ENCODE data around the gene POLG.
A peak's percentile ranks its signal among the peaks of the same experiment; 100 is the strongest.

POLG gene

GRCh38 chr15:89303986-89304385 lies 30.6 kb downstream of the POLG start:
- H3K4me3 Mint-ChIP-seq, result no peak overlapping the region
- H3K4me1 Mint-ChIP-seq, result no peaks in the 10 kb centered on the region
- no peaks in the 10 kb centered on the region for H3K9me3 Mint-ChIP-seq
- H3K36me3 Mint-ChIP-seq (ENCODE audit: low read depth), result peaks cover 59% of the 10 kb centered on the region
- no peak for TF ChIP-seq CTCF (IDR thresholded peaks at IDR 0.05; ENCODE audit: unreplicated experiment in 3 of 3)
- H3K27ac Mint-ChIP-seq, result no peak overlapping the region
- no peaks in the 10 kb centered on the region for H3K27me3 Mint-ChIP-seq (ENCODE audit: low read depth)

GRCh38 chr15:89301304-89302089 lies 33.1 kb downstream of the POLG start:
- Mint-ChIP-seq H3K27ac (no peak overlapping the region), H3K9me3 (peaks cover 7% of the 10 kb centered on the region), H3K4me3 (no peak overlapping the region)

GRCh38 chr15:89299896-89300295 lies 34.7 kb downstream of the POLG start:
- Mint-ChIP-seq H3K9me3 (peaks cover 7% of the 10 kb centered on the region), H3K4me1 (no peaks in the 10 kb centered on the region), H3K36me3 (ENCODE audit: low read depth) (peaks cover 57% of the 10 kb centered on the region), H3K27ac (no peak overlapping the region), H3K4me3 (no peak overlapping the region), H3K27me3 (ENCODE audit: low read depth) (no peaks in the 10 kb centered on the region)
- peak in 2 of 3 experiments; percentile 8 to 26 for TF ChIP-seq CTCF (IDR thresholded peaks at IDR 0.05; ENCODE audit: unreplicated experiment in 3 of 3)

More at GRCh38 chr15:89301304-89302089, 33.1 kb downstream of the POLG start:
- no peaks in the 10 kb centered on the region for H3K27me3 Mint-ChIP-seq (ENCODE audit: low read depth)
- no peak for TF ChIP-seq CTCF (IDR thresholded peaks at IDR 0.05; ENCODE audit: unreplicated experiment in 3 of 3)
- no peaks in the 10 kb centered on the region for H3K4me1 Mint-ChIP-seq
- H3K36me3 Mint-ChIP-seq (ENCODE audit: low read depth), result peaks cover 63% of the 10 kb centered on the region

- no peaks in the 10 kb centered on the region for H3K4me1 Mint-ChIP-seq
These were observed 41.6 kb downstream of the POLG start for GRCh38 chr15:89293012-89293411.

GRCh38 chr15:89291934-89292438 lies 42.6 kb downstream of the POLG start:
- H3K36me3 Mint-ChIP-seq (ENCODE audit: low read depth), result peaks cover 57% of the 10 kb centered on the region
- no peak overlapping the region for H3K4me3 Mint-ChIP-seq
- H3K27ac Mint-ChIP-seq, result no peak overlapping the region
- H3K4me1 Mint-ChIP-seq, result no peaks in the 10 kb centered on the region
- no peak for TF ChIP-seq CTCF (IDR thresholded peaks at IDR 0.05; ENCODE audit: unreplicated experiment in 3 of 3)
- H3K27me3 Mint-ChIP-seq (ENCODE audit: low read depth), result no peaks in the 10 kb centered on the region
- H3K9me3 Mint-ChIP-seq, result peaks cover 3% of the 10 kb centered on the region

More at GRCh38 chr15:89293012-89293411, 41.6 kb downstream of the POLG start:
- TF ChIP-seq CTCF (IDR thresholded peaks at IDR 0.05; ENCODE audit: unreplicated experiment in 3 of 3), result no peak
- peaks cover 2% of the 10 kb centered on the region for H3K9me3 Mint-ChIP-seq
- H3K36me3 Mint-ChIP-seq (ENCODE audit: low read depth), result peaks cover 57% of the 10 kb centered on the region
- H3K27ac Mint-ChIP-seq, result no peak overlapping the region
- no peaks in the 10 kb centered on the region for H3K27me3 Mint-ChIP-seq (ENCODE audit: low read depth)
- no peak overlapping the region for H3K4me3 Mint-ChIP-seq

GRCh38 chr15:89283201-89283600 lies 51.4 kb downstream of the POLG start:
- H3K9me3 Mint-ChIP-seq, result peaks cover 12% of the 10 kb centered on the region

More at GRCh38 chr15:89283201-89283600, 51.4 kb downstream of the POLG start:
- Mint-ChIP-seq H3K4me1 (no peaks in the 10 kb centered on the region), H3K27me3 (ENCODE audit: low read depth) (no peaks in the 10 kb centered on the region), H3K4me3 (no peak overlapping the region), H3K27ac (no peak overlapping the region), H3K36me3 (ENCODE audit: low read depth) (peaks cover 58% of the 10 kb centered on the region)
- no peak for TF ChIP-seq CTCF (IDR thresholded peaks at IDR 0.05; ENCODE audit: unreplicated experiment in 3 of 3)
